ENCODE data around the gene CYSRT1.

The CYSRT1 gene

DNA sequence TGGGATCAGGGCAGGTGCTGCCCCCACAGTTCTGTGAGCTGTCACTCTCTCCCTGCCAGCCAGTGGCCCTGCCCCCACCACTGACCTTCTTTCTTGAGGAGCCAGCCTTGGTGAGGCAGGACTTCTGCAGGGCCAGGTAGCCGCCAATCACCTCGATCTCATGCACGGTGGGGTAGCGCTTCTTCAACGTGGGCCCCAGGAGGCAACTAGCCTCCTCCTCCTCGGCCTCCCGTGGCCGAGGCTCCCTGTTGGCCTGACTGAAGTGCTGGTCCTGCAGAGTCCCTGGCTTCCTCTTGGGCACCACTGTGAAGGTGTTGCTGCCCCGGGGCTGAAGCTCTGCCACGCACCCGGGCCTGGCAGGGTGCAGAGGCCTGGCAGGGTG lies 26.1 kb upstream of the CYSRT1 start:
- TF ChIP-seq, protein P1, sequence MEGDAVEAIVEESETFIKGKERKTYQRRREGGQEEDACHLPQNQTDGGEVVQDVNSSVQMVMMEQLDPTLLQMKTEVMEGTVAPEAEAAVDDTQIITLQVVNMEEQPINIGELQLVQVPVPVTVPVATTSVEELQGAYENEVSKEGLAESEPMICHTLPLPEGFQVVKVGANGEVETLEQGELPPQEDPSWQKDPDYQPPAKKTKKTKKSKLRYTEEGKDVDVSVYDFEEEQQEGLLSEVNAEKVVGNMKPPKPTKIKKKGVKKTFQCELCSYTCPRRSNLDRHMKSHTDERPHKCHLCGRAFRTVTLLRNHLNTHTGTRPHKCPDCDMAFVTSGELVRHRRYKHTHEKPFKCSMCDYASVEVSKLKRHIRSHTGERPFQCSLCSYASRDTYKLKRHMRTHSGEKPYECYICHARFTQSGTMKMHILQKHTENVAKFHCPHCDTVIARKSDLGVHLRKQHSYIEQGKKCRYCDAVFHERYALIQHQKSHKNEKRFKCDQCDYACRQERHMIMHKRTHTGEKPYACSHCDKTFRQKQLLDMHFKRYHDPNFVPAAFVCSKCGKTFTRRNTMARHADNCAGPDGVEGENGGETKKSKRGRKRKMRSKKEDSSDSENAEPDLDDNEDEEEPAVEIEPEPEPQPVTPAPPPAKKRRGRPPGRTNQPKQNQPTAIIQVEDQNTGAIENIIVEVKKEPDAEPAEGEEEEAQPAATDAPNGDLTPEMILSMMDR (IDR thresholded peaks at IDR 0.05; ENCODE audit: poor library complexity, severe bottlenecking), result no peak
- Histone ChIP-seq H3K36me3 (ENCODE audit: low read depth) (peaks cover 1% of the 10 kb centered on the region; the same call in 1 of the 2 replicates), H3K9me3 (ENCODE audit: severe bottlenecking) (no peaks in the 10 kb centered on the region), H3K4me1 (ENCODE audit: insufficient read depth, poor library complexity, severe bottlenecking) (peaks cover 18% of the 10 kb centered on the region), H3K27ac (ENCODE audit: poor library complexity, severe bottlenecking) (no peak overlapping the region), H3K4me3 (ENCODE audit: severe bottlenecking) (no peak overlapping the region), H3K27me3 (ENCODE audit: insufficient read depth, poor library complexity, severe bottlenecking) (no peaks in the 10 kb centered on the region)
- no peak for ATAC-seq (ENCODE audit: low read depth)
- no peak for DNase-seq (ENCODE audit: low spot score)

DNA sequence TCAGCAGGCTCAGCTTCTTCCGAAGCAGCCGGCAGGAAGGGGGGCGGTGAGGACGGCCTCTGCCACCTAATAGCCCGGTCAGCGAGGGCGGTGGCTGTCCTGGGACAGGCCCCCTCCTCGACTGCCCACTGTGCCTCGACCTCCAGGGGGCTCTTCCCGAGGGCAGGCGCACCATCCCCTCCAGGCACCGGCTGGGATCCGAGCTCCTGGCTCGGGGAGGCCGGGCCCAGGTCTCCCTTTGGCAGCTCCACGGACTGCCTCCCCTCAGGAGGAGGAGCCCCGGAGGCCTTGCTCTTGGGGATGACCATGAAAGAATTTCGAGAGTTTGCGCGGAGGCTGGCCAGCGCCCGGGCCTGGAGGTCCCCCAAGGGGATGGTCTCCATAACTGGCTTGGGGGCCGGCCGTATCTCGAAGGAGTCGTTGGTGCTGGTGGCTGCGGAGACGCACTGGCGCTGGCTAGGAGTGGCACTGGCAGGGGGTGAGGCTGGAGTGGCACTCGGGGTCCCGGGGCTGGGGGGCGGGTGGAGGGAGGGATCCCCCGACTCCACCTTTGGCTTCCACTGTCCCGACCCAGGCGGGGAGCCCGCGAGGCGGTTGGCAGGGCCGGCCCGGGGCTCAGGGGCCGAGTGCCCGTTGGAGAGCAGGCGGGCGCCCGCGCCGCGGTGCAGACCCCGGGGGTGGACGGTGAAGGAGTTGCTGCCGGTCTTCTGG lies 25.4 kb upstream of the CYSRT1 start:
- peak overlapping the region; percentile 88 for H3K4me3 ChIP-seq (ENCODE audit: severe bottlenecking)
- TF ChIP-seq, protein P1 (IDR thresholded peaks at IDR 0.05; ENCODE audit: poor library complexity, severe bottlenecking), result no peak

DNA sequence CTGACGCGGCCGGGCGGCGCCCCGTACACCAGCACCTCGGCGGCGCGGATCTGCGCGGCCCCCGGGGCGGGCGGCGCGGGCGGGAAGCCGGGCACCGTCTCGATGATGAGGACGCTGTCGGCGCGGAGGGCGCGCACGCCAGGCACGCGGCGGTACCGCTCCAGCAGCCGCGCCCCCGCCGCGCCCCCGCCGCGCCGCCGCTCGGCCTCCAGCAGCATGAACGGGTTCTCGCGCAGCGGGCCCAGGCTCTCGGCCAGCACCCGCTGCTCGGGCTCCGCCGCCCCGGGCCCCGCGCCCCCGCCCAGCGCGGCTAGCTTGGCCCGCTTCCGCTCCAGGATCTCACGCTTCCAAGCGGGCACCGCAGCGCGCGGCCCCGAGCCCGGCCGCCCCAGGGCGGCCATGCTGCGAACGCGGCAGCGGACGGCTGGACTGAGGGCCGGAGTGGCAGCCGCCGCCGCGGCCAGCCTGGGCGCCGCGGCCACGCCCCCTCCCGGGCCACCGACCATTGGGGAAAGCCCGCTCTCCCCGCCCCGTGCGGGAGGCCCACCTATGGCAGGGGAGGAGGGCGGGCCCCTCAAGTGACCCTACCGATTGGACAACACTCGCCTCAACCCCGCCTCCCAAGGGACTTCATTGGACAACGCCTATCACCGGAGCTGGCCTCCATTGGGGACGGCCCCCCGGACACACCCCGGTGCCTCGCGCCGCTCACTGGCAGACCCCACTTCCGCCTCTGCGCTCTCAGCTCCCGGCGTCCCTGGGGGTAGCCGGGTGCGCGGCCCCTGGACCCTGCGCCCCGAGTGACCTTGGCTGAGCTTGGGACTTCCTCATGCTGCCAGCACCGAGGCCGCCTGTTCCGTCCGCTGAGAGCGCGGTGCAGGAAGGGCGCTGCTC lies 24.4 kb upstream of the CYSRT1 start, which contains the start of gene TPRN:
TSS of gene TPRN (minus strand) at position 431 of the 894 bp plus-strand sequence. CDS start at position 401, 30 bp downstream.
- Histone ChIP-seq H3K27me3 (ENCODE audit: insufficient read depth, poor library complexity, severe bottlenecking) (no peaks in the 10 kb centered on the region), H3K4me3 (ENCODE audit: severe bottlenecking) (peak within 1 kb of the TSS; percentile 88), H3K9me3 (ENCODE audit: severe bottlenecking) (no peaks in the 10 kb centered on the region), H3K4me1 (ENCODE audit: insufficient read depth, poor library complexity, severe bottlenecking) (peaks cover 13% of the 10 kb centered on the region), H3K27ac (ENCODE audit: poor library complexity, severe bottlenecking) (peak within 1 kb of the TSS; percentile 32), H3K36me3 (ENCODE audit: low read depth) (peaks cover 8% of the 10 kb centered on the region; the same call in 1 of the 2 replicates)
- TF ChIP-seq, protein P1 (IDR thresholded peaks at IDR 0.05; ENCODE audit: poor library complexity, severe bottlenecking), result no peak
- ATAC-seq (ENCODE audit: low read depth), result peak; percentile 93
- peak; percentile 100 for DNase-seq (ENCODE audit: low spot score)

More for the DNA sequence above, 25.4 kb upstream of the CYSRT1 start:
- peaks cover 22% of the 10 kb centered on the region for H3K4me1 ChIP-seq (ENCODE audit: insufficient read depth, poor library complexity, severe bottlenecking)
- no peak for DNase-seq (ENCODE audit: low spot score)
- ATAC-seq (ENCODE audit: low read depth), result no peak
- no peak overlapping the region for H3K27ac ChIP-seq (ENCODE audit: poor library complexity, severe bottlenecking)
- peaks cover 8% of the 10 kb centered on the region; the same call in 1 of the 2 replicates for H3K36me3 ChIP-seq (ENCODE audit: low read depth)
- H3K27me3 ChIP-seq (ENCODE audit: insufficient read depth, poor library complexity, severe bottlenecking), result no peaks in the 10 kb centered on the region
- H3K9me3 ChIP-seq (ENCODE audit: severe bottlenecking), result no peaks in the 10 kb centered on the region

DNA sequence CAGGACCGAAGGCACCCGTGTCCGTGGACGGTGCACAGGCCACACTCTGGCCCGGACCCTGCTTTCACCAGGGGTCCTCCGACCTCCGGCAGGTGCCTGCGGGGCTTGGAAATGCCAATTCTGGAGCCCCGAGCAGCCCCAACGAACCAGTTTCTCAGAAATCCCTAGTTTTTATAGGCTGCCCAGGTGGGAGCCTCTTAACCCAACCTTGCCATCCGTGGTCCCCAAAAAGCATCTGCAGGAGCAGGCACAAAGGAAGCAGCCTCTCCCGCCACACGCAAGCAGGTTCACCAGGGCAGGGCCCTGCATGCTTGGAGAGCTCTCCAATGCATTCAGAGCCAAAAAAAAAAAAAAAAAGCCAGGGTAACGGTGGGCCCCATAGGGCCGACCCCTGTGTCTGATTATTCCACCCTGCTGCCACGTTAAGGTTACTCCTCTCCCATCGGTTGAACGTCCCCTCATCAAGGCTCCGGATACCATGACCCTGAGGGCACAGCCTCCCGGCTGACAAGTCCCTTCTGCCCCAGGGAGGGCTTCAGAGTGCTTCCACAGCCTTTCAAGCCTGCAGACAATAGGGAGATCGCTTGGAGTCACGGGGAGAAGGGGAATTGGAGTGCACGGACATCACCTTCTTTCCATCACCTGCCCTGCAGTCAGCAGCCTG lies 23.6 kb upstream of the CYSRT1 start:
- TF ChIP-seq, protein P1 (IDR thresholded peaks at IDR 0.05; ENCODE audit: poor library complexity, severe bottlenecking), result no peak
- no peak for DNase-seq (ENCODE audit: low spot score)
- no peaks in the 10 kb centered on the region for H3K27me3 ChIP-seq (ENCODE audit: insufficient read depth, poor library complexity, severe bottlenecking)
- peak overlapping the region; percentile 32 for H3K27ac ChIP-seq (ENCODE audit: poor library complexity, severe bottlenecking)
- H3K4me3 ChIP-seq (ENCODE audit: severe bottlenecking), result peak overlapping the region; percentile 88
- no peak for ATAC-seq (ENCODE audit: low read depth)
- H3K4me1 ChIP-seq (ENCODE audit: insufficient read depth, poor library complexity, severe bottlenecking), result peaks cover 15% of the 10 kb centered on the region
- peaks cover 8% of the 10 kb centered on the region; the same call in 1 of the 2 replicates for H3K36me3 ChIP-seq (ENCODE audit: low read depth)
- H3K9me3 ChIP-seq (ENCODE audit: severe bottlenecking), result no peaks in the 10 kb centered on the region
